ENCODE measurements around the gene KLF13.

GRCh38 chr15:31387479-31388118 lies 61.0 kb downstream of the KLF13 start:
- TF ChIP-seq TBL1XR1 (IDR thresholded peaks at IDR 0.05; ENCODE audit: low read depth, low read length) (no peak), FOXM1 (IDR thresholded peaks at IDR 0.05; ENCODE audit: low read depth, low read length) (no peak), ZZZ3 (IDR thresholded peaks at IDR 0.05; ENCODE audit: control insufficient read depth, insufficient read length, low read depth) (no peak), POLR2A (IDR thresholded peaks at IDR 0.05; ENCODE audit: low read depth, low read length) (no peak), GABPA (IDR thresholded peaks at IDR 0.05; ENCODE audit: low read depth) (no peak), NFYB (IDR thresholded peaks at IDR 0.05; ENCODE audit: insufficient read depth, low read depth, low read length) (no peak), SMC3 (IDR thresholded peaks at IDR 0.05; ENCODE audit: borderline replicate concordance, low read length) (no peak), NBN (IDR thresholded peaks at IDR 0.05) (no peak), CTCF (IDR thresholded peaks at IDR 0.05 in 2 of 3, conservative IDR thresholded peaks at IDR 0.05 in 1 of 3; ENCODE audit: control insufficient read depth in 2 of 3, extremely low read depth in 1 of 3, insufficient read depth in 1 of 3, low read depth in 3 of 3, low read length in 3 of 3) (no peak), TAF1 (IDR thresholded peaks at IDR 0.05; ENCODE audit: borderline replicate concordance, low read depth, low read length) (no peak), POLR2AphosphoS5 (IDR thresholded peaks at IDR 0.05; ENCODE audit: low read length) (no peak), EP300 (IDR thresholded peaks at IDR 0.05; ENCODE audit: borderline replicate concordance in 1 of 2, control insufficient read depth in 1 of 2, low read depth in 2 of 2, low read length in 2 of 2) (no peak)
- TF ChIP-seq, protein P1, sequence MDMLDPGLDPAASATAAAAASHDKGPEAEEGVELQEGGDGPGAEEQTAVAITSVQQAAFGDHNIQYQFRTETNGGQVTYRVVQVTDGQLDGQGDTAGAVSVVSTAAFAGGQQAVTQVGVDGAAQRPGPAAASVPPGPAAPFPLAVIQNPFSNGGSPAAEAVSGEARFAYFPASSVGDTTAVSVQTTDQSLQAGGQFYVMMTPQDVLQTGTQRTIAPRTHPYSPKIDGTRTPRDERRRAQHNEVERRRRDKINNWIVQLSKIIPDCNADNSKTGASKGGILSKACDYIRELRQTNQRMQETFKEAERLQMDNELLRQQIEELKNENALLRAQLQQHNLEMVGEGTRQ (IDR thresholded peaks at IDR 0.05; ENCODE audit: borderline replicate concordance, low read depth, low read length) = no peak
